PFSK-1 (cell line): ENCODE results near the gene SPAG8.

Experiments used
- POLR2AphosphoS5 ChIP-seq: IDR thresholded peaks from 2 replicates; pipeline ENCODE4 v1.6.1; 2012; ENCODE audit warnings: low read depth, mild to moderate bottlenecking, control low read depth, low read length, moderate library complexity
- REST ChIP-seq, 2 experiments: IDR thresholded peaks; 2 replicates each; pipeline versions ENCODE4 v1.6.1 to v1.8.0; 2011 to 2012; ENCODE audit warnings: low read depth in 2 of 2, low read length in 2 of 2, control low read depth in 1 of 2, inconsistent platforms in 1 of 2, mild to moderate bottlenecking in 1 of 2, moderate library complexity in 1 of 2; ENCODE audit not compliant: insufficient read depth in 1 of 2
- TAF1 ChIP-seq: IDR thresholded peaks from 2 replicates; pipeline ENCODE4 v1.6.1; 2012; ENCODE audit warnings: low read length, control low read depth, borderline replicate concordance; ENCODE audit not compliant: insufficient read depth

GRCh38 chr9:35801328-35802128 is 10.5 kb downstream of the SPAG8 start:
- TF ChIP-seq REST (IDR thresholded peaks at IDR 0.05; ENCODE audit: insufficient read depth in 1 of 2, low read depth in 2 of 2, low read length in 2 of 2): no peak
- TF ChIP-seq POLR2AphosphoS5: no peak
- no peak for TF ChIP-seq TAF1
